GM21786 (cell line): Measurements from ENCODE around the gene NSG1.
A peak's percentile ranks its signal among the peaks of the same experiment; 100 is the strongest.
"Not testable (repeated sequence)": the region's sequence is repeated elsewhere in the genome, so short reads cannot be mapped to it uniquely, and the experiment has no call there.

Source experiments
- ATAC-seq: cut with Tn5 transposase; IDR thresholded peaks from one replicate; pipeline ENCODE4 v1.9.1; 2021; ENCODE audit not compliant: unreplicated experiment

Gene NSG1, protein sequence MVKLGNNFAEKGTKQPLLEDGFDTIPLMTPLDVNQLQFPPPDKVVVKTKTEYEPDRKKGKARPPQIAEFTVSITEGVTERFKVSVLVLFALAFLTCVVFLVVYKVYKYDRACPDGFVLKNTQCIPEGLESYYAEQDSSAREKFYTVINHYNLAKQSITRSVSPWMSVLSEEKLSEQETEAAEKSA

DNA sequence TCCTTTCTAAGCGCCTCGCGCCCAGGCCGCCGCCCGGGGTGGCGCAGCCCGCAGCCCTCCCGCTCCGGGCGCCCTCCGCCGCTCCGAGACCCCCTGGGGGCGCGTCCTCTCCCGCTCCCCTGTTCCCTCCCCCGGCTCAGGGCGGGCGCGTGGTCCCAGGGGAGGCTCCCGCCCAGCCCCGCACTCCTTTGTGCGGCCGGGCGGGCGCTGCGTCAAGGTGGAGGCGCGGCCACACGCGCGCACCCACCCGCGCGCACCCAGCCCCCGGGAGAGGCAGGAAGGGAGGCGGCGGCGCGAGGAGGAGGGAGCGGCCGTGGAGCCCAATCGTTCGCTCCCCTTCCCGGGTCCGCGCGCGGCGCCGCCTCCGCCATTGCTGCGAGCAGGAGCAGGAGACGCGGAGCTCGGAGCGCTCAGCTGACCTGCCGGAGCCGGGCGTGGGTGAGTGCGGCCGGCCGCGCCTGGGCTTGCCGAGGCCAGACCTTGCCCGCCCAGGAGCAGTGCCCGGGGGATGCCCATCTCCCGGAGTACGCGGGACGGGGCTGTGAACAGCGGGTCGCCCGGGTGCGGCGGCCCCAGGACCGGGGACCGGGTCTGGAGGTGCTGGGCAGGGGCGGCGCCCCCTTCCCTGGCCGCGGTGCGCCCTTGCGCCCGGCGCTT lies at the start of gene NSG1:
Gene NSG1 (plus strand): TSS at position 367 of the 657 bp plus-strand sequence. CDS start 528 bp downstream, outside the sequence.
- ATAC-seq: no peak

DNA sequence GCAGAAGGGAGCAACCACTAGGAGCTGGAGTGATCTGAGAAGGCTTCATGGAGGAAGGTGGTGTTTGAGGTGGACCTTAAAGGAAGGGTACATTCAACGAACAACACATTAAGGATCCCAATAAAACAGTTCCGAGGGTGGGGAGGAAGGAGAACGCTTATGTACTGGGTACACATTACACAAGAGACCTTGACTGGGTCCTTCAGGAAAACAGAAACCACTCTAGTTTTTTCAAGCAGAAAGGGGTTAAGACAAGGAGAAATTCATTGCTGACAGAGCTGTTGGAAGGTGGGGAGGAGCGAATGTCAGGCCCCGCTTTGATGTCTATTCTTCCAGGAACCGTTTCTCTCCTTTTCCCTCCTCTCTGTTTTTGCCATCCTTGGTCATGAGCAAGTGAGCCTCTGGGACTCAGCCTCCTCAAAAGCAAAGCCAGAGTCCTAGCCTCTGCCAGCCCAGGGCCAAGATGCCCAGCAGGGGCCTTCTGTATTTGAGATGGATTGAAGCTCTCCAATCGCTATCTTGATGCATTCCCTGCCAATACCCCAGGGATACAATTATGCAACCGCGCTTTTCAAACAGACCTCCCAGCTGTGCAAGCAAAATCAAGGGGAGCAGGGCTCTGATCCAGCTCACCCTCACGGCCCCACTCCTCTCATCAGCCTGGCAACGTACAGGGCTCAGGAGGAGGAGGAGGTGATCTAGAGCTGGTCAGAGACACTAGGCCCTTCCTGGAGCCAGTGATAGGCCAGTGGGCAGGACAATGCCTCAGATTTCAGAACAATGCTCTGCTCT lies 48.5 kb upstream of the NSG1 start:
- no peak for ATAC-seq

DNA sequence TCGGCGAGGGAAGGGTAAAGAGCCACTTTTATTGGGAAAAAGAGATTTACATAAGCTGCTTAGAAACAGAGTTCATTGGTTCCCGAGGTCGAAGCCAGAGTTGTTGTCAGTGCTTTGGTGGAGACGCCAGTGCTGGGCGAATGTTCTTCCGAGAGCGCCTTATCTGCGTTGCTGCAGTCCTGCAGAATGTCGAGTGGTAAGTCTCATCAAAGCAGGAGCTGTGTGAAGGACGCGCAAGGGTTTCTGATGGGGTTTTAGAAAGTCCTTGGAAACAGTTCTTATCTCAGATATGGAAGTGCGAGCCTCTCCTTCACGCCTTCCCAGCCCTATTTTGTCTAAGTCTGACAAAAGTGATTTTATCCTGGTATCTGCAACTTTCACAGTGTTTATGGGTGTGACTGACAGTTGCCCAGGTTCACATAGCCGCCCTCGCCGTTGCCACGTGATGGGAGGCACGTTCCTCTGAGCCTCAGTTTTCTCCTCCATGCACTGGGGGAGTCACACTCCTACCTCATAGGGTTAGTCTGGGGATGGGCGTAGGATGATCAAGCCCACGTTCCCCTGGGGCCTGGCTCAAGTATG lies 47.3 kb upstream of the NSG1 start:
- no peak for ATAC-seq

DNA sequence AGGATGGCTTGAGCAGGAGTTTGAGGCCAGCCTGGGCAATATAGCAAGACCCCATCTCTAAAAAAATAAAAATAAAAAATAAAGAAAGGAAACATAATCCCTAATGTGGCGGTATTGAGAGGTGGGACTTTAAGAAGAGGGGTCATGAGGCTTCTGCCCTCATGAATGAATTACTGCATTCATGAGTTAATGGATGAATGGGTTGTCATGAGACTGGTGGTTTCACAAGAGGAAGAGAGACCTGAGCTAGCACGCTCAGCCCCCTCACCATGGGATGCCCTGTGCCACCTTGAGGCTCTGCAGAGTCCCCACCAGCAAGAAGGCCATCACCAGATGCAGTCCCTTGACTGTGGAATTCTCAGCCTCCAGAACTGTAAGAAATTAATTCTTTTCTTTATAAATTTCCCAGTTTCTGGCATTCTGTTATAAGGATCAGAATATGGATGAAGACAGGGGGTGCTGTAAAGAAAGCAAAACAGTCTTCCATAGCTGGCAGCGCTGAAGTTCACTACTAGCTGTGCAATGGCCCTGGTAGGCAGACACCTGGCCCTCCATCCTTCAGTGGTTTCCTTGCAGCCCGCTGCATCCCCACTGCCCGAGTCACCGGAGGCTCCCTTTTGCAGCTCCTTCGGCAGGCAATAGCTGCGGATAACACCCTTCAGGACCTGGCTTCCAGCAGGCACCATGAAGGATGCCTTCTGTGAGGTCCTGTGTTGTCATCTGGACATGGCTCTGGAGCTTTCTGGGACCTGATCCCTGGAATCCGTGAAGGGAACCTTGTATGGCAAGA lies 44.8 kb upstream of the NSG1 start:
- no peak for ATAC-seq

DNA sequence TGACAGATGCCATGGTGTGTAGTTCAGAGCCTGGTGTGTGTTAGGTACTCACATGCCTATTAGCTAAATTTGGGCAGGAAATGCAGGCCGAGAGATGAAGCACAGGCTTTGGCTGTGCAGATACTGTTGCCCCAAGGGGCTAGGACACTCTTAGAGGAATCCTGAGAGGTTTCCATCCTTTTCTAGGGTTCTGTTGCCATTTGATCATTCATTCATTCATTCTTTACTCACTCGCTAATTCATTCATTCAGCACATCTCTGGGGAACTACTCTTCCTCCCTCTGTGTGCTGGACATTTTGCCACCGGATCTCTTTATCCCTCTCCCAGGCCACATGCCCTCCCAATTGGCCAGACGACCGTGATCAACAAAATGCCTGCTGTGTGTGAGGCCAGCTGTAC lies 43.9 kb upstream of the NSG1 start:
- no peak for ATAC-seq

DNA sequence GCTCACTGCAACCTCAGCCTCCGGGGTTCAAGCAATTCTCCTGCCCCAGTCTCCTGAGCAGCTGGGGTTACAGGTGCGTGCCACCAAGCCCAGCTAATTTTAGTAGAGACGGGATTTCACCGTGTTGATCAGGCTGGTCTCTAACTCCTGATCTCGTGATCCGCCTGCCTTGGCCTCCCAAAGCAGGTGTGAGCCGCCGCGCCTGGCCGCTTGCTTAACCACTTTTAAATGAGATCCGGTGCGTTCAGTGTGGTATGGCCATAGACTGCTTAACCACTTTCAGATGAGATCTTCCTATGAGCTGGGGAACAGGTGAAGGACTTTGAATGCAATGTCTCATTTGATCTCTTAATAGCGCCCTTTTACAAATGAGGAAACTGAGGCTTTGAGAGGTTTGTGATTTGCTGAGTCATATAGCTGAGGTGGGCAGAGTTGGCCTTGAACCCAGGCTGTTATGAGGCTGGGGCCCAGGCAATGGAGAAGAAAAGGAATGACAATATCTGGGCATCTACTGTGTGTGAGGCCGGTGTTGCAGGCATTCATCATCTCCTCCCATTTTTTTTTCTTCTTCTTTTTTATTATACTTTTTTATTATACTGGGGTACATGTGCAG lies 41.9 kb upstream of the NSG1 start:
- ATAC-seq: peak; percentile 86

DNA sequence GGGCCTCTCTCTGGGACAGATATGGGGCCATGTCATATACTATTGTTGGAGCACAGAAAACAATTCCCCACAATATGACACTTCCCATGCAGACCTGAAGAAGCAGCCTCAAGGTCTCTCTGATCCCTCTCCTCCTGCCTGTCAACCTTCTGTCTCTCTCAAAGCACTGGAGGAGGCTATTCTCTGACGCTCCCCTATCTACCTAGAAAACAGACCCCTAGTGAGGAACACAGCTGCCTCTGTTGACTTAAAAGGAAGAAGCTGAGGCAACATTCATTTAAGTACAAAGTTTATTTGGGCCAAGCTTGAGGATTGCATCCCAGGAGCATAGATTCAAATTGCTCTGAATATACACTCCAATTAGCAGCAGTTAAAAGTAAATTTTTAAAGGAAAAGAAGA lies 39.3 kb upstream of the NSG1 start:
- ATAC-seq: no peak

DNA sequence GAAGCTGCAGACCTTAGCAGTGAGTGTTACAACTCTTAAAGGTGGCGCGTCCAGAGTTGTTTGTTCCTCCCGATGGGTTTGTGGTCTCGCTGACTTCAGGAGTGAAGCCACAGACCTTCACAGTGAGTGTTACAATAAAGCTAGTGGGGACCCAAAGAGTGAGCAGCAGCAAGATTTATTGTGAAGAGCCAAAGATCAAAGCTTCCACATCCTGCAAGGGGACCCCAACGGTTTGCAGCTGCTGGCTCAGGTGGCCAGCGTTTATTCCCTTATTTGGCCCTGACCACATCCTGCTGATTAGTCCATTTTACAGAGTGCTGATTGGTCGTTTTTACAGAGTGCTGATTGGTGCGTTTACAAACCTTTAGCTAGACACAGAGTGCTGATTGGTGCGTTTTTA lies 38.3 kb upstream of the NSG1 start:
- not testable (repeated sequence) for ATAC-seq

DNA sequence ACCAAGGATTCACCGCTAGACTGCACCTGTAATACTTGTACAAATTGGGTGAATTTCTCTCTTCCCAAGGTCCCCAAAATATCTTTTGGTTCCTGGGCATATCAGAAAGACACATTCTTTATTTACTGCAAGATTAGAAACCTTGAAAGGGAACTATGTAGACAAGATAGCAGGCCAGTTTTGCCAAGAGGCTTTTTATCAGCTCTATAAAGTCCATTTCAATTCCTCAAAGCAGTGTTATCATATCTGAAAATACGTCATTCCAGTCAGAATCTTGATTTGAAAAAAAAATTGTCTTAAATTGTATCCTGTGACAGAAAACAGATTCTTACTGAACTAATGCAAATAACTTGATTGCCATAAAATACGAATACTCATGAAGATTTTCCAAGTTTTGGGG lies 37.0 kb upstream of the NSG1 start:
- no peak for ATAC-seq

DNA sequence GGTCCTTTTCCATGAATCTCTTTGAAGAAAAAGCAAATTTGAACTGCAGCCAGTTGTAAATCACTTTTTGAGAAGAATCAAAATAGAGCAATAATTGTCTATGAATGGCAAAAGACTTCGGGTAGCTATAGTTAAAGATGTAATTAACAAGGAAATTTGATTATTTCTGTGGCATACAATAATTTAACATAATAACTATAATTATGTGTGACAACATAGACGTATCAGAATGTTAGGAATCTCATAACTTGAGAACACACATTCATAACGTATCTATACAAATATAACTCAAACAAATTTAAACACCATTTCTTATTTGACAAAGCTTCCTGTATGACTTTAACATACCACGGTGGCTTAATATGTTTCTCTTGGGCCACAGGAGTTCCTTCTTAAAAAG lies 36.0 kb upstream of the NSG1 start:
- no peak for ATAC-seq

DNA sequence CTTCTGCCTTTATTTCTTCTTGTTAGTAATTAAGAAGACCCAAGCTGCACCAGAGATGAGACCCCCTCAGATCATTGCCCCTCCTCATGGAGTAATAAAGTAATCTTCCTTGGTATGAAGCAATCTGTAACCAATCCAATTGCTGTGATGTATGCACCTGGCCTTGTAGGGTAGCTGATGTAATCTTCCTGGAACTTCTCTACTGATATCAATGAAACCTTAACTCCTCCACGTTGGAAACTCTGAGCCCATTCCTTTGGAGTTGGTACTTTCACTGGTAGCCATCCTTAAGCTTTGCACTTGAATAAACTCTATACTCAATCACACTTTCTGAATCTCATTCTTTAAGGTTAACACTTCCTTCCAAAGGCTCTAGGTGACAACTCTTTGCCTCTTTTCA lies 31.6 kb upstream of the NSG1 start:
- no peak for ATAC-seq

DNA sequence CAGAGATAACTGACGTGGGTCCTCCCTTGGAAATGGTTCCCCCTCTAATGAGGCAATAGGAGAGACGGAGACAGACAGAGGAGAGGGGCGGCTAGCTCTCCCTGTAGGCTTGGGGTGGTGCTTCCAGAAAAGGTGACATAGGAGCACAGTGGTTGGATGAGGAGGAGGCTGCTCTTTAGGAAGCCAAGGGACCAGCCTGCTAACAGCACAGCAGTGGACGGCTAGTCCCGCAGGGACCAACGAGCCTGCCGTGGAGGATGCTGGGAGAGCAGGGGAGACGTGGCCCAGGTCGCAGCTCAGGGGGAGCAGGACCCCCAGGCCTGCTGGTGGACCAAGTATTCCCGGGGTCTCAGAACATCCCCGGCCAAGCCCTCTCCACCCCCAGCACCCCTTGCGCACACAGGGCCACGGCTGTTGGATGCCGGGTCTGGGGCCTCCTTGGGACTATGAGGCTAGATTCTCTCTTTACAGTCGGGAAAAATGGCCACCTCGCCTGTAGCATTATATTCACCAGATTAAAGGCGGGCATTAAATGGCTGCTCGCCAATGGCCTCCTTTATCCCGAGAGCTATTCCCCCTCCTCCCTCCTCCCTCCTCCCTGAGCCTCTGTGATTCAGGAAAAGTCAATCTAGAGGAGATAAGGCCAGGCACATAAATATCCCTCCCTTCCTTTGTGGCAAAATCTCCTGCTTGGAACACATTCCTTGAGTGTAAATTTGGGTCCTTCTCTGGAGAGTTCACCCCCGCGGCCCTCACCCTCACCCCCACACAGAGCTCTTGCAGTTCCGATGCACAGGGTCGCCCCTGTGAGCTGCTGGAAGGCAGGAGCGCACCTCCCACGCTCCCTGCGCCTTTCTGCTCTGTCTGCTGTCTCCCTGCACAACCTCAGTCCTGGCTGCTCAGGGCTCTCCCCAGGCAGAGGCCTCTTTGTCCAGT lies 30.5 kb upstream of the NSG1 start:
- ATAC-seq: no peak

DNA sequence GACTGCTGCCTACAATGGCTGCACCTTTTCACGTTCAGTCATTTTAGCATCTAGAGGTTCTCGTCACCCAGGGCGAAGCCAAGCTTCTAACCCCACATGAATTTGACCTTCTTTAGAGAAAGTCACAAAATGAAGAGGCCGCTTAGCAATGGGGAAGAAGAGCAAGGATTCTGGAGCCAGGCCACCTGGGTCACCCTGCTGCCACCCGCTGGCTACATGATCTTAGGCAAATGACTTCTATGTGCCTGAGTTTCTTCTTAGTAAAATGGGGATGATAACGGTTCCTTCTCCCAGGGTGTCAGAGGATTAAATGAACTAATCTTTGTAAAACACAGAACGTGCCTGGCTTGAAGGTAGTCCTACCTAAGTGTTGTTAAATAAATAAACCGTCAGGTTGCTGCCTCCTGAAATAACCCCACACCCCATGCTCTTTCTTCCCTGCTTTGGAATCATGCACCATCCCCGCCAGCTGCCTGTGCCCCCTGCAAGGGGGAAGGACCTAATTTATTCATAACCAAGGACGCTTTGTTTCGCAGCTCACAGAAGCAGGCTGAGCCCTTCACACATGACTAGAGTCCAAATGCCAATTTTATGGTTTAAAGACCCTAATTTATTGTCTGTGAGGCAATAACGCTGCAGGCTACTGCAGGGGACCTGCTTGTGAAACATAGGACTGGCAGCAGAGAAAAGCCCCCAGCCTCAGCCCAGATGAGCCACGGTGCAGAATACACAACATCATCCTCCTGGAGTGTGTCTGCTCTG lies 28.6 kb upstream of the NSG1 start:
- ATAC-seq: no peak

DNA sequence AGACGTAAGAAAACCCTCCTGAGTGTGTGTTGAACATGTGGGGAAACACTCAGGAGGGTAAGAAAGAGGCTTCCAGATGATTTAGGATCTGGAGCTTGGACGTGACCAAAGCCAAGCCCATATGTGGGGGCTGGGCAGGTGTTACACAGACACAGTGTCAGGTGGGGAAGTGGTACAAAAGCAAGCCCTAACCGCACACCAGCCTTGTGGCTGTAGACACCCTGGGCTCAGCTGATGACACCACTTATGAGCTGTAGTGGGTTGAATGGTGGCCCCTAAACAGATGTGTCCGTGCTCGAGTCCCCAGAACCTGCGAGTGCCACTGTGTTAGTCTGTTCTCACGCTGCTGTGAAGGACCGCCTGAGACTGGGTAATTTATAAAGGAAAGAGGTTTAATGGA lies 25.0 kb upstream of the NSG1 start:
- no peak for ATAC-seq

DNA sequence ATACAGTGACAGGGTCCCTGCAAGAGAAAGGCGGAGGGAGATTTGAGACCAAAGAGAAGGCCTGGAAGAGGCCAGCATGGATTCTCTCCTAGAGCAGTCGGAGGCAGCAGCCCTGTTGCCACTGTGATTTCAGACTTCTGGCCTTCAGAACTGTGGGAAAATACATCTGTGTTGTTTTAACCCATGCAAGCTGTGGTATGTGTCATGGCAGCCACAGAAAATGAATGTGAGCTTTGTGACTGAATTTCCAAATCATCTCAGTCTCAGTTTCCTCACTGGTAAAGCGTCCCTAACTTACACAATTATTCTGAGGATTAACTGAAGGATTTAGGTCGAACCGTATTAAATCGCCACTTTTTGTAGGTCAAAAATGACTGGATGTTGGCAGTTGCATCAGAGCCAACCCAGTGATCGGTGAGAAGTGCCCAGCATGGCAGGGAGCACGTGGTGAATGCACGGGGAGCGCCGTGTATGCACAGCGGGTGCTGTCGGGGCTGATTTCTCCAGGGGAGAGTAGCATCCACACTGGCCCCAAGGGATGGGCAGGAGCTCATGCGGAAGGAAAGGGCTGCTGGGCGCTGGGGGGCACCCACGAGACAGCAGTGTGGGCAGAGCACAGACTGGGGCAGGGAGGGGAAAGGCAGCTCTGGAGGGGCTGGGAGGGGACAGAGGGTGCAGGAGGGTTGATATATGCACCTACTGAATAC lies 23.8 kb upstream of the NSG1 start:
- ATAC-seq: no peak

DNA sequence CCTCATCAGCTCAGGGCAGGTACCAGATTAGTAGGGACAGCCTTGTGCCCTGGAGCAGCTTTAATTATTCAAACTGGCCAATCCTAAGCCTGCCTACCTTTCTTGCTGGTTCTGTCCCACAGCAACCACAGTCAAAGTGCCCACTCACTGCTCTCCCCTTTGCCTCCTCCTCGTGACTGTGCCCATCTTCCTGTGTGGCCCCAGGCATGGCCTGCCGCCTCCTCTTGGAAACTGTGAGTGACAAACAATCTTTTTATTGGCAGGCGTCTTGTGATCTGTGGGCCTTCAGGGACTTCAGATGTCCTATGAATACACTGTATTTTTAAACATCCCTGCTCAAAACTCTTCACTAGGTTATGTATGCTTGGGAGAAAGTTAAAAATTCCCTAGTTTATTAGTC lies 22.8 kb upstream of the NSG1 start:
- no peak for ATAC-seq

DNA sequence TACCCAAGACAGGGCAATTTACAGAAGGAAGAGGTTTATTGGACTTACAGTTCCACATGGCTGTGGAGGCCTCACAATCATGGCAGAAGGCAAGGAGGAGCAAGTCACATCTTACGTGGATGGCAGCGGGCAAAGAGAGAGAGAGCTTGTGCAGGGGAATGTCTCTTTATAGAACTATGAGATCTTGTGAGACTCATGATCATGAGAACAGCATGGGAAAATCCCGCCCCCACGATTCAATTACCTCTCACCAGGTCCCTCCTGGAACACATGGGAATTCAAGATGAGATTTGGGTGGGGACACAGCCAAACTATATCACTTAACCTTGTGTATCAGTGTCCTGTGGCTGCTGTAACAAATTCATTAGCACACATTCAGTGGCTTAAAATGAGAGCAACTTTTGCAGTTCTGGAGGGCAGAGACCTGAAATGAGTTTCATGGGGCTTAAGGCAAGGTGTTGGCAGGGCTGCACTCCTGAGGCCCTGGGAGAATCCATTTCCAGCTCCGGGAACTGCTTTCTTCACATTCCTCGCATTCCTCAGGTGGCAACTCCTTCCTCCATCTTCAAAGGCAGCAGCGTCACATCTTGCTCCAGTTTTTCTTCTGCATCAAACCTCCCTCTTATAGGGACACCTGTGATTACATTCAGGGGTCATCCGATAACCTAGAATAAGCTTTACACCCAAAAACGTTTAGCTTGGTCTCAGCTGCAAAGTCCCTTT lies 22.3 kb upstream of the NSG1 start:
- no peak for ATAC-seq
